T-helper 2 cell (primary cell): ENCODE measurements around the gene IDH3A.

Experiments
- DNase-seq, 5 experiments: peaks; one replicate each; pipeline versions ENCODE4 v3.0.0 to v3.0.0-alpha.2; 2012 to 2022
- total RNA-seq, 2 donors: gene quantifications; one replicate each; lab custom pipeline; 2026; lab: John Stamatoyannopoulos, UW

The IDH3A gene
- total RNA-seq = 25.3 to 26.2 reads per million in 2 donors

DNA sequence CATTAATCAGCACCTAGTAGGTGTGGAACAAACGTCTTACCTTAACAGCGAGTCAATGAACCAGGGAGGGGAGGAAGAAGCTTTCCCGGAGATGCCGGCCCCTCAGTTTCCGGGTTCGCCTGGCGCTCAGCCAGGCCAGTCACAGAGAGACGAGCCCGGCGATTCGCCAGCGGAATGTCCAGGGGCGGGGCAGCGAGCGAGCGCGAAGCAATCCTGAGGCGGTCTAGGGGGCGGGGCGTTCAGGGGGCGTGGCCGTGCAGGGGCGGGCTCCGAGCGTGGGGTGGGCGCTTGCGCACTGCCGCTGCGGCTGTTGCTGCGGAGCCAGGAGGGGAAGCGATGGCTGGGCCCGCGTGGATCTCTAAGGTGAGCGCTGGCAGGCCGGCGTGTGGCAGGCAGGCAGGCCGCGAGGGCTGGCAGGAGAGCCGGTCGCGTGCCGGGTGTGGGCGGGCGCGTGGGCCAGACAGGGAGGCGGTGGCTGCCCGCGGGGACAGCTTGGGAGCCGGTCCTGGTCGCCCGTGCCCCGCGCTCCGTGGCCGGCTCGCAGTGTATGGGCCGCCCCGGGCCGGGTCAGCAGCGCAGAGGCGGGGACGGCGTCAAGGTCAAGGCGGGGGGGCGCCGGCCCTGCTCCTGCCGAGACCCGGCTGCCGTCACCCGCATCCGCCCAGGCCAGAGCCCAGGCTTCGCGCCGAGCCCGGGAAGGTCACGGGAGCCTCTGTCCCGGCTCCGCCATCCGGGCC lies at the start of gene IDH3A:
IDH3A (plus strand) TSS at position 295 of the 737 bp plus-strand sequence; CDS start at position 337, 42 bp downstream.
- peak; percentile 96 to 100 (median 100) for DNase-seq

DNA sequence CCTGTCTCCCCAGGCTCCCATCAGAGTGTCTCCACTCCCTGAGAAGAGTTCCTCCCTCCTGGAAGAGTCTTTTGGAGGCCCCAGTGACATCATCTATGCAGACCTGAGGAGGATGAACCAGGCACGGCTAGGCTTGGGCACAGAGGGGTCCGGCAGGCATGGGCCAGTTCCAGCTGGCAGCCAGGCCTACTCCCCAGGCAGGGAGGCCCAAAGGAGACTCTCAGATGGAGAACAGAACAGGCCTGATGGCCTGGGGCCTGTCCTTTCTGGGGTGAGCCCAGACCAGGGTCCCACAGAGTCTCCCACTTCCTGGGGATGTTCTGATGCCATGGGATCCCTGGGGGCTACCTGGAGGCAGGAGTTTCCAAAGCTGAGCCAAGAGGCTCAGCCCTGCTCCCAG lies 48.3 kb upstream of the IDH3A start:
- no peak for DNase-seq

DNA sequence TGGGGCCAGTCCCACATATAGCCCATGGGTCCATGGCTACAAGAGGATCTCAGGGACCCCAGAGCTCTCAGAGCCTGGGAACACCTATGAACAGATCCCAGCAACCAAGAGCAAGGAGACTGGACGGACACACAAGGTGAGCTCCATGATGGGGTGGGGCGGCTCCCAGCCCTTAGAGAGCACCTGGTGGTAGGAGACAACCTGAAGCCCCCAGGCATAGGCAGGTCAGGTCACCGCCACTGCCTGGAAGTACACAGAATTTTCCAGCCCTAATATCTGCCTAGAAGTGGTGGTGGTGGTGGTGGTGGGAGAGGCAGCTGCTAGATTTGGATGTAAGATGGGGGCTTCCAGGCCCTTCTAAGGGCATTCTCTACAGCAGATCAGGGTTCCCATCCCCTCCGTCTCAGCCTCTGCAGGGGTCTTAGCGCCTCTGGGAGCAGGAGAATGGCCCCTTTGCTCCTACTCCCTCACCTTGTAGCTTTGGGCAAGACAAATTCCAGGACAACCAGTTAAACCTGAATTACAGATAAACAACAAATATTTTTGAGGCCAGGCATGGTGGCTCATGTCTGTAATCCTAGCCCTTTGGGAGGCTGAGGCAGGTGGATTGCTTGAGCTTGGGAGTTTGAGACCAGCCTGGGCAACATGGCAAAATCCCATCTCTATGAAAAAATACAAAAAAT lies 47.6 kb upstream of the IDH3A start:
- DNase-seq = no peak

DNA sequence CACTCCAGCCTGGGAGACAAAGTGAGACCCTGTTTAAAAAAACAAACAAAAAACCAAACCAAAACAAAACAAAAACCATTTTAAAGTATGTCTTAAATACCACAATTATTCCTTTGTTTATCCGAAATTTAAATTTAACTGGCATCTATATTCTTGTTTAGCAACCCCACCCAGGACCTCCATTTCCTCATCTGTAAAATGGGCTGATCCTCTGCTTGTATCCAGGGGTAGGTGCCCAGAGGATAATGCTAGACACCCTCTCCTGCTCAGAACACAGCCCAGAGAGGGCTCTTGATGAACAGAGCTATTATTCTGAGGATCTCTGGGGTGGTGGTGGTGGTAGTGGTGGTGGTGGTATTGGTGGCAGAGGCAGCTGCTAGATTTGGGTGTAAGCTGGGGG lies 47.0 kb upstream of the IDH3A start:
- no peak for DNase-seq

DNA sequence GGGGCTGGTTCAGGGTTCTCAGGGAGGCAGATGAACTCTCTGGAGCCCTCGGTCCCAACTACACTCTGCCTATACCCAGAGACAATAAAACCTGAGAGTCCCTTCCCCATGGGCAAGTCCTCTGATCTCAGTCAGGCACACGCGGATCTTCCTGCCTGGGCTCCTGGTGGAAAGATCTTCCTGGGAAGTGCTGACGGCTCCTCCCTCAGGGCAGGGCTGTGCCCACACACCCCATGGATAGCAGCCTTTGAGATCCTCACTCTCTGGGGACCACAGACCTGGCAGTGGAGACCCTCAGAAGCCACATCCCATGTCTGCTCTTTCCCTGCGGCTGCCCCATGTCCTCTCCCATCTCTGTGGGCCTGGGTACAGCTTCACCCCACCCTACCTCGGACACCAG lies 46.4 kb upstream of the IDH3A start:
- no peak for DNase-seq

DNA sequence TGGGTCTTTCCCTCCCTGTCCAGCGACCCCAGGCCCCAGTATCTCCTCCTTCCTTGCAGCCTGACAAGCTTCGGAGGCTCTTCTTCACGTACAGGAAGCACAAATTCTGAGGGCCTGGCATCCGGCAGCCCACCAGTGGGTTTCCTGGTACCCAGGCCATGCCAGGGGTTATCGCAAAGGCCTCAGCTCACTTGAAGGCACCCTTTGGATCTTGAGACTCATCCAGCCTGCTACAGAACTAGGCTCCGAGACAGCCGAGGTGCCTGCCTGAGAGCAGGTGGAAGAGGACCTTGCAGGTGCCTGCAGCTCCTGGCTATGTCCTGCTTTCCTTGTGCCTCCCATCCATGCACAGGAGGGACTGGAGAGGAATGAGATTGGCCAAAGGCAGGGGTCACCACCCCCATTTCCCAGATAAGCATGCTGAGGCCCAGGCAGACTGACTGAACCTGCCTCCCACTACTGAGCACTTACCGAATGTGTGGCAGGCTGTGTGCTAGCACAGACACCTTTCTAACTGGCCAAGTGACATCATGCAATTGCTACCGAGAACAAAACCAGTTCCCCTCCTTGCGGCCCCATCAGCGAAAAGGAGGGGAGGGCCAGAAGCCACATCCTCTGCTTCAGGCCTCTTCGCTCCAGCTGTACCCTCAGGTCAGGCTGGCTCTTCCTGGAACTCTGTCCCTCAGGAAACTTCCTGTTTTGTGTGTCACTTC lies 45.6 kb upstream of the IDH3A start:
- DNase-seq = peak in 3 of 5 experiments; percentile 26 to 92 (median 53)

DNA sequence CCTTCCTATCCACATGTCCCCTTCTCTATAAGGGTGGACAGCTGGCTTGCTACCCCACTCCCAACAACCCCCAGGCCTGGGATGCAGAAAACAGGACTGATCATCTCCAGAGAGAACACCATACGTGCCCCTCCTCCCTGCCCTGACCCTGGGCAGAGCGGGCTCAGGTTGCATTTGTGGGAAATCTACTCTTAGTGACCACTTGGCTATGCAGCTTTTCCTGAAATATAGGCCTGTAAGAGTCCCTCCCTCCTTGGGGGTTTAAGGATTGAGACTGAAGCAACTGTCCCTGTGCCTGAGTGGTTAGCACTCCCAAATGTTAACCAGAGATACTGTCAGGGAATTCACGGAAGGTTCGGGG lies 45.1 kb upstream of the IDH3A start:
- no peak for DNase-seq

DNA sequence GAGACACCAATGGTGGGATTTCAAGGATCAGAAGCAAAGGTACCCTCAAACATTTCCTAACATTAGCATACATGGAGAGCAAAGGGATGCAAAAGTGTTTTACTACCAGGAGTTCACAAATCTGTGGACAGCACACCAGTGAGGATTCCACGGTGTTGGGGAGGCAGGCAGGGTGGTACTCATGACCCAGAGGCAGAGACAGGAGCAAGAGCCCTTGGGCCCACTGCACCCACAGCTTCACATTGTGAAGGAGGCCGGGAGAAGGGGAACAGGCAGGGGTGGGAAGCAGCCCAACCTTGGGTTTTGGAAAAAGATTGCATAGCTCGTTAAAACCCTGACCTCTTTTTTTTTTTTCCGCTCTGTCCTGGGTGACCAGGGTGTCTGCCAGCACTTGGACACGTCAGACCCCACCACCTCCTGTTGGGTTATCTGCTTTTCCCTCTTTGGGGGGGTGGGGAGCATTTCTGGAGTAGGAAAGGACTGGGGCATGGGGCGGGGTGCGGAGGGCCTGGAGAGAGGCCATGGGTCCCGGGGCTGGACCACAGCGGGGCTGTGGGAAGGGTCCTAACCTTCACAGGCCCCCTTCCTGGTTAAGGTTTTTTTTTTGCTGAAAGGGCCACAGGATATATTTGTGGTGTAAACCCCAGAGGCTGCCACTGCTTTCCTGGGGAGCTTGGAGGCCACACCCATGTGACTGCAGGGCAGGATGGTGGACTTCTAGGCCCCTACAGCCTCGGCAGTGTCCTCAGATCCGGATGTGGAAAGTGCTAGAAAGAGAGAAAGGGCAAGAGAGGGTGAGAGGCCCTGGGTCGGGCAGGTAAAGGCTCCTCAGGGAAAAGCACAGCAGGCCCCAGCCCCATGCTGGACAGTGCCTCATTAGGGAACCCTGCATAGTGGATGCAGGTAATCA lies 44.3 kb upstream of the IDH3A start:
- DNase-seq = peak in 1 of 5 experiments; percentile 63

DNA sequence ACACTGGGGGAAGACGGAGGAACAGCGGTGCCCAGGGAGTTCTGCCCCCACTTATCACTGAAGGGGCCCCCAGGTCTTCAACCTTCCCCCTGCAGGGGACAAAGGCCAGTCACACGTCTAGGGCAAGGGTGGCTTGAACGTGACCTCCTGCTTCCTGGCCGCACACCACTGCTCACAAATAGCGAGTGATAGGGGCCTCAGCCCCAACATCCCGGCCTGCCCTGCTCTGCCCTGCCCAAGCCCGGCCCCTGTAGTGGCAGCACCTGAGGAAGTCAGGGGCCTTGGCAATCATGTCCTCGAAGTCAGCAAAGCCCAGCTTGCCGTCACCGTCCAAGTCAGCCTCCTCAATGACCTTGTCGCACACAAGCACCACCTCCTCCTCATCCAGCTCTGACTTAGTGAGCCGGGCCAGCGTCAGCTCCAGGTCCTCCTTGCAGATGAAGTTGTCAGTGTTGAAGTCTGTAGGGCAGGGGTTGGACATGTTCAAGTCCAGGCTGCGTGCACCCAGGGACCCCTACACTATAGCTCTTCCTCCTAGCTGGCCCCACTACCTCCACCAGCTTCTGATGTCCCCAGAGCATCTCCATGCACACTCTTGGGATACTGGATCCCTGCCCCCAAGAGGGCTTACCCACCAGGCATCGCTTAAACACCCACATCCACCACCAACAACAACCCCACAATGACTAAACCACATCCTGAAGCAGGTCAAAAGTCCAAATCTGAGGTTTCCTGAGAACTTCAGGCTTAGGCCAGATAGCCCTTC lies 43.5 kb upstream of the IDH3A start:
- DNase-seq = peak in 1 of 5 experiments; percentile 67

DNA sequence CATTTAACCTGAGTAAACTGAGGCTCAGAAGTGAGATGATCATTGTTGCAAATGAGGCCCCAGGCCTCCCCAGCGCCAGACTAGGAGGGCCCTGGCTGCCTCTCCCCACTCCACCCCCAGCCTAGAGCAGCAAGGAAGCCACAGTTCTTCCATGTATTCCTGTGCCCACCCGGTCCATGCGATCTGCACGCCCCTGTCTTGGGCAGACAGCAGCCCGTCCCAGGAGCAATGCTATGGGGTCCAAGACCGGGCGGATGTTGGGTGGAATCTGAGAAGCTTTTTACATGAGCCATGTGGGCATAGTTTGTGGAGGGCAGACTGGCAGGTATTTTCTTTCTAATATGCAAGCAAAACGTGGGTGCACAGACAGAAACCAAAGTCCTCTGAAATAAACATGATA lies 41.7 kb upstream of the IDH3A start:
- DNase-seq = no peak

DNA sequence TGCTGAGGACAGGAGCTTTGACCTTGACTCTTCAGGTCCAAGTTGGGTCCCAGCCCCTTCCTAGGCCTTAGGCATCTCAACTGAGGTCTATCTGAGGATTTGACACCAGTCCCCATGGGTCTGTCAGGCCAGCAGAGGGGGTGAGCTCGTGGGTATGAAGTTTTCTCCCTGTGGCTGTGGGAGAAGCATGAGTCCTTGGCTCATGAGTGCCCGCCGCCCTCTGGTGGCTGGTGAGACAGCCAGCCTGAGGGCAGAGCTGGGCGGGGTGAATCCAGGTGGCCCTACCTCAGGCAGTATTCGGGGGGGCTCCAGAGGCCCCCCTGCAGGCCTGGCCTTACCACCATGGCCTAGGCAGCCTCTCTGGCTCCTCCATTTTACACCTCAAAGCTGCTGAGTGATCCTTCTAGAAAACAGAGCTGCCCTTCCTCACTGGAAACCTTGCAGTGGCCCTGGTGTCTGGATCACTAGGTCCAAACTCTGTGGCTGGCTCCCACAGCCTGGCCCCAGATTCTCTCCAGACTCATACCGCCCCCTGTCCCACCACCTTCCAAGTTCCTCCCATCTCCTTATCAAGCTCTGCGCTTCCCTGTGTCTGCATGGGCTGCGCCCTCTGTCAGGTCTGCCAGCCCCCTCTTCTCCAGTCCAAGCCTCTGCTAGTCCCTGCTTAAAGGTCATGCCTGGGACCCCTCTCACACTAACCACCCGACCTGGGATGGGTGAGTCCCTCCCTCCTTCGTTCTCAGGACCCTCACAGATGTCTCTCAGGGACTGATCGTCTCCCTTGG lies 40.7 kb upstream of the IDH3A start:
- DNase-seq = peak; percentile 64 to 88 (median 73)

DNA sequence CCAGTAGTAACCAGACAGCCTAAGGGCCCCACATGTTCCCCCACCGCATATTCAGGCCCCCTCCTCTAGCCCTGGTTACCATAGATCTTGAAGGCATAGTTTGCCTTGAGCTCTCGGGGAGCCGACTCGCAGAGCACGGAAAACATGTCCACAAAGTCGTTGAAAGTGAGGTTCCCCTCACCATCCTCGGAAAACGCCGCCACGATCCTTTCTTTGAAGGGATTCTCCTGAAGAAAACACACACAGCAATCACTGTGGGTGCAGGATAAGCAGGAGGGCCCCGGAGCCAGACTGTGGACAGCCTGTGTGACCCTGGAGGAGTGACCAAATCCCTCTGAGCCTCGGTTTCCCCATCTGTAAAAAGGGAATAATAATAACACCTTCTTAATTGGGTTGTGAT lies 40.0 kb upstream of the IDH3A start:
- DNase-seq = no peak

DNA sequence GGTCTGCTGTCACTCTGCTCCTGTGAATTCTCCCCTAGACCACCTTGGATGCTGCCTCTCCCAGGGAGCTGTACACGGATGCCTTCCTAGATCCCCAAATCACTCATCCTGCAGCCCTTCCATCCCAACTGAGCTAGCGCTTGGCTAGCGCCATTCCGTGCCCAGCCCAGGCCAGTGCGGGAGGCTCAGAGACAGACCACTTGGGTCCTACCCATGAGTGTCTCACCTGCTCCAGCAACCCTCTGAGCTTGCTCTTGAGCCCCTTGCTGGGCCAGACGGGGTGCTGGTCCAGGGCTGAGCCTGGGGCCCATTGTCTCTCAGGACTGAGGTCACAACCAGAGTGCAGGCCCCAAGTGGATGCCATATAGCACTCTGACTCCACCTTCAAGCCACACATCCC lies 39.1 kb upstream of the IDH3A start:
- no peak for DNase-seq

DNA sequence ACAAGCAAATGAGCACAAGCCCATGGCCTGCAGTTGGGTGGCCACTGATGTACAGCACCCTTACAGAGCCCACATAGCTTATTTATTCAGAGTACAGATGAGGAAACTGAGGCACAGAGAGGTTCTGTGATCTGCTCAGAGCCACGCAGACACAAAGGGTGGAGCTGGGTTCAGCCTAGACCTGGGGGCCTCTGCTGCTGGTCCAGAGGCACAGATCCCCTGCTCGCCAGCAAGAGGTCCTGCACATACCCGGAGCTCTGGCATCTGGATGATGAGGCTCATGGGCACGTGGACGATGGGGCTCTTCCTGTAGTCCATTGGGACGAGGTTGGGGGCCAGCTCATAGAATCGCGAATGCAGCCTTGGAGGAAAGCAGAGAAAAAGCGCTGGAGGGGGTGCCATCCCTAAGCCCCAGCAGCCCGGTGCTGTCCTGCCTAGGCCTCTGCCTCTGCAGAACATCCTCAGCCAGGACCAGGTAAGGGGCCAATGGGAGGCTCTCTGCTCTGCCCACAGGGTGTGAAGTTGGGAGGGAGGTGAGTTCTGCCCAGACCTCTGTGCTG lies 38.2 kb upstream of the IDH3A start:
- no peak for DNase-seq

DNA sequence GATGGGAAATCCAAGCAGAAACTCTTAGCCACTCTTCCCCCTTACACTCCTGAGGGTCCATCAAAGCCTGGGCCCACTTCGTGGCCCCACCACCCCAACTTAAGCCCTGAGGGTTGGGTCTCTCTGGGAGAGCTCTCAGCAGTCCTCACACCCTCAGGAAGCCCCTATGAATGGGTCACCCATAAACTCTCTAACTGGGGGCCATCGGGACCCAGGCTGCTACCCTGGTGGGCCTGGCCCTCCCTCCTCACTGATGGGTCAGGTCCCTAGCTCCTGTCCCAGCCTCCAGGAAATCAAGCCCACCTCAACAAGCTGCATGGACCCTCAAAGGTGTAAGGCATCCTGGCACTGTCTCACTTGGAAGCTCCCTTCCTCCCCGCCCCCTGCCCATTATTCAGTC lies 37.4 kb upstream of the IDH3A start:
- no peak for DNase-seq

DNA sequence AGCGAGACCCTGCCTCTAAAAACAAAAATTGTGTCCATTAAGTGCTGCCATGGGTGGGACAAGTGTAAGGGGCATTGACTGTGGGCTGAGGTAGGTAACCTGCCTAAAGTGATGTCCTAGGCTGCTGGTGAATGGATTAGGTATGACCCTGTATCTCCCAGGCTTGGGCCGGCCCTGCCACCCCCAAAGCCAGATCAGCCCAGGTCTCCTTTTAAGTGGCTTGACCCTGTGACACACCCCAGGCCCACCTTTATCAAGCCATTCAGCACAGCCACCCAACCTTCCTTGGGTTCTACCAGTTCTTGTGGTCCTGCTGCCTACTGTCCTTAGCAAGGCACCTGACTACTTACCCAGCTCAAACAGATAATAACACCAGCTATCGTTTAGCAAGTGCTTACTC lies 36.6 kb upstream of the IDH3A start:
- DNase-seq = no peak

DNA sequence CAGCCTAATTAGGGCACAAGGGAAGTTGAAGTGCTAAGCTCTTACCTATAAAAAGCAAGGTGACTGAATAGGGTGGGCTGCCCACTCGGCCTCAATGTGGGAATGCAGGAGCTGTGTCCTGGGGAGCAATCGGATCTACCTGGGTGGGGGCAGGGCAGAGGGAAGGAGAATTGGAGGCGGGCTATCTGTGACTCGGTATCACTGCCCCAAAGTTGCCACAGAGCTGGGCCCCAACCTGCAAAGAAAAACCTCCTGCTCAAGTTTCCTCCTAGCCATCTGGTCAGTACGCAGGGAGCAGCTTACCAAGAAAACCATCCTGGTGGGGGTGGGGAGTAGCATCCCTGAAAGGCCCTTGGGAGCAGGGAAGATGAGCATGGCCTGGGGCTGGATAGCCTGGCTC lies 28.6 kb upstream of the IDH3A start:
- no peak for DNase-seq

DNA sequence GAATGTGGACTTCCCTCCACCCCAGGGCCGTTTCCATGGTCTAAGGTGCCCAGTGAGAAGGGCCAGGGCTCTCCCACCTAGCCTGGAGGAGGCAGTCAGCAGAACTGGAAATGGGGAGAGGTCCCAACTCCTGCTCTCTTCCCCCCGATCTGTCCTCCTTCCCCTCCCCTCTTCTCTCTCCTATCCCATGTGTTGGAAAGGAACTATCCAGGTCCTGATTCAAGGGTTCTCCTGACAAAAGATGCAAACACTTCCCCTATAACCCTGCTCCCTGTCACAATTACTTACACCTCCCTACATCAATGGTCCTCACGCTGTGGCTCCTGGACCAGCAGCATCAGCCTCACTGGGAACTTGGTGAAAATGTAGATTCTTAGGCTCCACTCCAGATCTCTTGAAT lies 23.9 kb upstream of the IDH3A start:
- DNase-seq = no peak

DNA sequence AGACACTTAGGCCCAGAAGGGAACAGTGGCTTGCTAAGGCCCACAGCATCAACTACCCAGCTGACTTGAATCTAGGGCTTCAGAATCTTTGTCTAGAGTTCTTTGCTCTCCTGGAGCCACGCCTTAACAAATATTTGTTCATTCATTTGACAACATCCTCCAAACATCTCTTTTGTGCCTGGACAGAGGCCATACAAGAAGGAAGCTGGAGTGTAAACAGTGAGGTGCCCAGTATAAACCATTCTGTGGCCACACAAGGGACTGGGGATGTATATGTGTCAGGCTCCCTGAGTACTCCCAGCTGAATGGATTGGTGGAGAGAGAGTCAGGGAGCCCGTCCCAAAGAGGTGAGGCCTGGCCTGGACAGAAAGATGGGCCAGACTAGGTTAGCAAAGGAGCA lies 21.3 kb upstream of the IDH3A start:
- DNase-seq = no peak

DNA sequence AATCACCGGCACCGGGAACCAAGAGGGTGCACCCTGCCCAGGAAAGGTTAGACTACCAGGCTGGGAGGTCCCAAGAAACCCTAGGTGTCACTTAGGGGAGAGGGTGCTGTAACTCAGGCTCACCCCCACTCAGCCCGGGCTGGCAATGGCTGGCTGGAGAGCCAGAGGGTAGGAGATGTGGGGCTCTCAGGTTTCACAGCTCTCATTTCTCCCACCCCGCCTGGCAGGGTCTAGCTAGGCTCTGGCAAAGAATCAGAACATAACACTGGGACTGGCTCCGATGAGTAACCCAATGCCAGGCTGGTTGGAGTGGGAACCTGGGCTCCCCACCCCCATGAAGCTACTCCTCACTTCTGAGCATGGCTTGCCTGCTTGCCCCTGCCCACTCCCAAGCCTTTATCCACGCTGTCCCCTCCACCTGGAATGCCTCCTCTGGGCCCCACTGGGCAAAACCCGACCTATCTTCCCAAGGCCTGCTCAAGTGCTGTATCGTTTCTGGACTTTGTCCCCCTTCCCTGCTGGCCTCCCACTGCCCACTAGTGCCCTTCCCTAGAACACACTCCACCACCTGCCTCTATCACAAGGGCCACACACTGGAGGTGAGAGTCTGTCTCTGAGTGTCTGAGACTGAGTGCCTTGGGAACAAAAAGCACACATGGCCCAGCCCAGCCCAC lies 19.9 kb upstream of the IDH3A start:
- no peak for DNase-seq
